Measurements from ENCODE around the gene NDFIP1.

The NDFIP1 gene, protein sequence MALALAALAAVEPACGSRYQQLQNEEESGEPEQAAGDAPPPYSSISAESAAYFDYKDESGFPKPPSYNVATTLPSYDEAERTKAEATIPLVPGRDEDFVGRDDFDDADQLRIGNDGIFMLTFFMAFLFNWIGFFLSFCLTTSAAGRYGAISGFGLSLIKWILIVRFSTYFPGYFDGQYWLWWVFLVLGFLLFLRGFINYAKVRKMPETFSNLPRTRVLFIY

DNA sequence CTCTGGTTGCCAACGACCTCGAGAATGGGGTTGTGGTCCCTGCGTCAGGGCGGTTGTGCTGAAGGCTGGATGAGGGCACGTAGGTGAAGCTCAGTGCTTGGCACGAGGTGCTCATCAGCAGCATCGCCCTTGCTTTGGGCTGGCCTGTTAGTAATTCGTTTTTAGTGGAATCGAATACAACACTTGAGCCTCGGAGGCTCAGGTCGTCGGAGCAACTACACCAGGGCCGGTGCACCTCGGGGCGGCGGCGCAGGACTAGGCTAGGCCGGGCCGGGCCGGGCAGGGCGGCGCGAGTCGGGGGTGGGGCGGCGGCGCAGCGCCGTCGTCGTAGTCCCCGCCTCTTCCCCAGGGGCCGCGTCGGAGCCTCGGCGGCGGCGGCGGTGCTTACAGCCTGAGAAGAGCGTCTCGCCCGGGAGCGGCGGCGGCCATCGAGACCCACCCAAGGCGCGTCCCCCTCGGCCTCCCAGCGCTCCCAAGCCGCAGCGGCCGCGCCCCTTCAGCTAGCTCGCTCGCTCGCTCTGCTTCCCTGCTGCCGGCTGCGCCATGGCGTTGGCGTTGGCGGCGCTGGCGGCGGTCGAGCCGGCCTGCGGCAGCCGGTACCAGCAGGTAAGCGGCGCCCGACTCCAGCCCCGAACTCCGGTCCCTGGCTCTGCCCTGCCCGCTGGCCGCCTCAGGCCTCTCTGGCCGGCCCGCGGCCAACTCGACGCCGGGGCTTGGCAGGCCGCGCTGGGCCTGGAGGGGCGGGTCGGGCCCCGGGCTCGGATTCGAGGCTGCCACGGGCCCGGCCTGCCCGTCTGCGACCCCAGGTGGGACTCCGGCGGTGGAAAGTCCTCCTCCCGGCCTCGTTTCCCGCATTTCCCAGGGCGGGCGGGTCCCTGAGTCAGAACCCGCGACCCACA lies at the start of gene NDFIP1:
Gene NDFIP1 (plus strand): TSS at position 348 of the 899 bp plus-strand sequence. CDS start 196 bp downstream, at position 544.
- peaks cover 27% of the 10 kb centered on the region for H3K27me3 ChIP-seq
- no peak for TF ChIP-seq Cebpa-rat (IDR thresholded peaks at IDR 0.05)
- peak within 1 kb of the TSS; percentile 81 for H3K4me3 ChIP-seq
- peaks cover 19% of the 10 kb centered on the region for H4K20me1 ChIP-seq
- H3K9ac ChIP-seq, result peak within 1 kb of the TSS; percentile 81
- peak within 1 kb of the TSS; percentile 96 for H3K4me2 ChIP-seq
- peak within 1 kb of the TSS; percentile 66 for H3K27ac ChIP-seq
- H3K4me1 ChIP-seq, result peaks cover 30% of the 10 kb centered on the region
- H3K9me3 ChIP-seq, result no peaks in the 10 kb centered on the region
- H3K36me3 ChIP-seq, result no peaks in the 10 kb centered on the region

DNA sequence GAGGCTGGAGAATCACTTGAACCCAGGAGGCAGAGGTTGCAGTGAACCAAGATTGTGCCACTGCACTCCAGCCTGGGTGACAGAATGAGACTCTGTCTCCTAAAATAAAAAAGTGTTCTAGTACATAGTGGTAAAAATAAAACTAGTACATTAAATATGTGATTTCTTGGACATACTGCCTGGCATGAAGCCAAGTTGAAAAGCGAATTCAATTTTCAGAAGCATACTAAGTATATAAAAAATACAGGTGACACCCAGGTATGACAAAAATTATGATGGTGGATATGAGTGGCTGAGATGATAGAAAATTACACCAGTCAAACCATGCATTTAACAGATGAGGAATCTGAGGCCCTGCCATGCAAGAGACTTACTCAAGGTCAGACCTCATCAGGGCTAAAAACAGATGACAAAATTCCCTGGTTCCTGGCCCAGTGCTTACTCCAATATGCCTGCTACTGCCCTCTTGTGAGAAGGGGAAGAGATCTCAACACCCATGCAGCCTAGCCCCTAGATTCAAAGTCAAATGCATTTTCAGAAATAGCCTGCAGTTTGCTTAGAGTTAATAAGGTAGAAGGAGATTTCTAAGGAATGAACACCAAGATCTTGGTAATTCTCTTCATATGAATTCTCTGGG lies 49.2 kb upstream of the NDFIP1 start:
- Histone ChIP-seq H3K4me1 (peaks cover 17% of the 10 kb centered on the region), H3K4me3 (no peak overlapping the region), H3K27me3 (no peaks in the 10 kb centered on the region), H3K9ac (no peak overlapping the region), H3K4me2 (no peak overlapping the region), H3K27ac (no peak overlapping the region), H3K36me3 (no peaks in the 10 kb centered on the region), H3K9me3 (no peaks in the 10 kb centered on the region), H4K20me1 (no peaks in the 10 kb centered on the region)
- TF ChIP-seq Cebpa-rat (IDR thresholded peaks at IDR 0.05), result no peak

DNA sequence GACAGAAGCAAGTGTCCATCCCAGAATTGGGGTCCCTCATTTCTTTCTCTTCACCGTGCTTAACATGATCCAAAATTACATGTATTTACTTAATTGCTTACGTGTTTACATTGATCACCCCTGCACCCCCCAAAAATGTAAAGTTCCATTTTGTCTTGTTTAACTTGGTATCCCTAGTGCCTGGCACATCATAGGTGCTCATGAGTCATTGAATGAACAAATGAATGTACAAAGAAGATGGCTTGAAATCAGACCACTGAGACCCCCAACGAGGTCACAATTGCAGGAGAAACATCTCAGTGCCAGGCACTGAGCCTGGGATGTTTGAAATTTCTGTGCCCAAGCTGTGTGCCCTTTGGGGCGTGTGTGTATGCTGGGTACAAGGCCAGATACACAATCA lies 45.2 kb upstream of the NDFIP1 start:
- no peak for TF ChIP-seq Cebpa-rat (IDR thresholded peaks at IDR 0.05)
- Histone ChIP-seq H3K27me3 (no peaks in the 10 kb centered on the region), H4K20me1 (no peaks in the 10 kb centered on the region), H3K4me3 (no peak overlapping the region), H3K9ac (no peak overlapping the region), H3K4me1 (peaks cover 28% of the 10 kb centered on the region), H3K27ac (no peak overlapping the region), H3K4me2 (peak overlapping the region; percentile 73), H3K9me3 (no peaks in the 10 kb centered on the region), H3K36me3 (no peaks in the 10 kb centered on the region)

DNA sequence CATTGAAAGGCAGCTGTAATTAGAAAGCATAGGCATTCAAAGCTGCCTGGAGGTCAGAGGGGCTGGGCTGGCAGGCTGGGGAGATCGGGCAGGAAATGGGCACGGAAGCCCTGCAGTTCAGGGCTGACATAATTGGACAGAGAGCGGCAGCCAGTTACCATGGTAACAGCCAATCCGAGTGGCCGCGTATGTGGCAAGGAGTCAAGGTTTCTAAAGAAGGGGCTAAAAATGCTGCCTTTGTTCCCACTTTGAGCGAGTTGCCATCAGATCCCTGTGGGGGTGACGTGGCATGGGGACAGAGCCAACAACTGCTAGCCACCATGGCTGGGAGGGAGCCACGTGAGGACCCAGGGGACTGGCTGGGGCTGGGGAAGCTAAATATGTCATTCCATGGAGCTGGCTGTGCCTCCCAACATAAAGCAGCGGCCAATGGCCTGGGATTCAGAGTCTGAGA lies 44.7 kb upstream of the NDFIP1 start:
- Histone ChIP-seq H3K9ac (no peak overlapping the region), H3K4me3 (no peak overlapping the region), H3K4me2 (peak overlapping the region; percentile 73), H3K27ac (no peak overlapping the region), H4K20me1 (no peaks in the 10 kb centered on the region), H3K36me3 (no peaks in the 10 kb centered on the region), H3K4me1 (peaks cover 28% of the 10 kb centered on the region), H3K9me3 (no peaks in the 10 kb centered on the region), H3K27me3 (no peaks in the 10 kb centered on the region)
- no peak for TF ChIP-seq Cebpa-rat (IDR thresholded peaks at IDR 0.05)

DNA sequence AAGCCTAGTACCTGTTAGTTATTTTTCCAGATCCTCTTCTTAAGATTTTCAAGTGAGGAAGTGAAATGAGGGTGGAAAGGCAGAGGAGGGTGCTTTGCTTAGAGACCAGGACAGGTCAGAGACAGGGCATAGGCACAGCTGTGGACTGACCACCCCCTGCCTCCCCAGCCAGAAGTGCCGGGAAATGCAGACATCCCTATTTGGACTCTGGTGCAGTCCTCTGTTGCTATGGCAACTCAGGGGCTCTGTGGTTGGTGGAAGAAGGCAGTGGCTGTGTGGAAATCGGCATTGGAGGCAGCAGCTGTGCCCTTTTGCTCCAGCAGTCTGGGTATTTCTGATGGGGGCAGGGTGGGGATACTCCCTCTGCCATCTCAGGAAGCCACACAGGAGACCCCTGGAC lies 43.3 kb upstream of the NDFIP1 start:
- Histone ChIP-seq H3K36me3 (no peaks in the 10 kb centered on the region), H4K20me1 (no peaks in the 10 kb centered on the region), H3K27me3 (no peaks in the 10 kb centered on the region), H3K4me1 (peaks cover 28% of the 10 kb centered on the region), H3K4me2 (no peak overlapping the region), H3K9me3 (no peaks in the 10 kb centered on the region), H3K4me3 (no peak overlapping the region), H3K9ac (no peak overlapping the region), H3K27ac (no peak overlapping the region)
- TF ChIP-seq Cebpa-rat (IDR thresholded peaks at IDR 0.05), result no peak

DNA sequence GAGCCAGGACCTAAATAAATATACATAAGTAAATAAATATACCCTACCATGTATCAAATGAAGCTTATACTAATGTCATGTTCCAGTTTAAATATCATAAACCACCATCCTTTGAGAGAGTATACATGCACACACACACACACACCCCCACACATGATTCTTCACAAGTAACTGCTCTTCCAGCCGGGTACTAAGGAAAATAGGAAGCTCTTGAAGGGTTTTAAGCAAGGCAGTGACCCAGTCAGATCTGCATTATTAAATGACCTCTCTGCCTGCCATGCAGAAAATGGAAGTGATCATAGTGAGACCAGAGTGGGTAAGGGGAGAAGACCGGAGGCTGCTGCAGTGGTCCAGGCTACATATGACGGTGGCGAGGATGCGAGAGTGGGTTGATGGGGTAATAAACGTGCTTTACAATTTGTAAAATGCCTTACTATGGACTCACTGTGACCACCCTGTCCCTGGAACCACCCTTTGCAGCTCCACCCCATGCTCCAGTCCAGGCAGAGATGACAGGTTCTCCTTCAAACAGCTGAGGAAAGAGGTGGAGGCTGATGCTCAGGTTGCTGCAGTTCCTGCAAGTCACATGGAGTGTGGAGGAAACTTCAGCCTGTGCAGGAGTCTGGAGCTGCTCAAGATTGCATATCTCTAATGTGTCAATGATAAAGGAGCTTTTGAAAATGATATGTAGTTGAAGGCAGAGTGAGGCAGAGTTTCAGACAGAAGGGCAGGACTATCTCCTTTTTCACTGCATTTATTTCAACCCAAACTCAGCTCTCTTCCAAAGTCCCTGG lies 38.8 kb upstream of the NDFIP1 start:
- no peaks in the 10 kb centered on the region for H4K20me1 ChIP-seq
- H3K4me2 ChIP-seq, result no peak overlapping the region
- H3K4me3 ChIP-seq, result no peak overlapping the region
- no peaks in the 10 kb centered on the region for H3K36me3 ChIP-seq
- no peaks in the 10 kb centered on the region for H3K9me3 ChIP-seq
- no peak overlapping the region for H3K9ac ChIP-seq
- H3K27me3 ChIP-seq, result no peaks in the 10 kb centered on the region
- peaks cover 8% of the 10 kb centered on the region for H3K4me1 ChIP-seq
- TF ChIP-seq Cebpa-rat (IDR thresholded peaks at IDR 0.05), result no peak
- no peak overlapping the region for H3K27ac ChIP-seq

DNA sequence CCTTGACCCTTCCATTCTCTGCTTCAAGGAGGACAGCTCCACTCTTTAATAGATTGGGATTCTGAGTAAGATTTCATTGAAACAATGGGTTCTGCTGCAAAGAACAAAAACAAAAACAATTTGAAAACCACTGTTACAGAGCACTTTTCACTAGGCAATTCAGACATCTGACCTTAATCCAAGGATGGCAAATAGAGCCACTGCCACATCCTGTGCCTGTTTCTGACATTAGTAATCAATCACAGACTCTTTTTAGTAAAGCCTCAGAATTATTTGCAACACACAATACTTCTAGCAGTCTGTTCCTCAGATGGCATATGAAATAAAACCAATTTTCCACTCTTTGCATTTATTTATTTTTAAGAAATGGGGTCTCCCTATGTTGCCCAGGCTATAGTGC lies 37.8 kb upstream of the NDFIP1 start:
- TF ChIP-seq Cebpa-rat (IDR thresholded peaks at IDR 0.05), result no peak
- H3K27me3 ChIP-seq, result no peaks in the 10 kb centered on the region
- H3K9me3 ChIP-seq, result no peaks in the 10 kb centered on the region
- H3K4me2 ChIP-seq, result no peak overlapping the region
- H3K36me3 ChIP-seq, result no peaks in the 10 kb centered on the region
- H4K20me1 ChIP-seq, result no peaks in the 10 kb centered on the region
- H3K9ac ChIP-seq, result no peak overlapping the region
- no peak overlapping the region for H3K4me3 ChIP-seq
- no peak overlapping the region for H3K27ac ChIP-seq
- no peaks in the 10 kb centered on the region for H3K4me1 ChIP-seq

DNA sequence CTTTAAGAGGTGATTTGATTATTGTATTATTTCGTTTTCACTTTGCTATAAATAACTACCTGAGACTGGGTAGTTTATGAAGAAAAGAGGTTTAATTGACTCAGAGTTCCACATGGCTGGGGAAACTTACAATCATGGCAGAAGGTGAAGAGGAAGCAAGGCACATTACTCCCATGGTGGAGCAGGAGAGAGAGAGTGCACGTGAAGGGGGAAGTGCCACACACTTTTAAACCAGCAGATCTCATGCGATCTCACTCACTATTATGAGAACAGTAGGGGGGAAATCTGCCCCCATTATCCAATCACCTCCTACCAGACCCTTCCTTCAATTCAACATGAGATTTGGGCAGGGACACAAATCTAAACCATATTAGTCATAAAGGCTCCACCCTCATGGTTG lies 36.1 kb upstream of the NDFIP1 start:
- no peak overlapping the region for H3K4me2 ChIP-seq
- no peaks in the 10 kb centered on the region for H3K4me1 ChIP-seq
- no peak for TF ChIP-seq Cebpa-rat (IDR thresholded peaks at IDR 0.05)
- peaks cover 5% of the 10 kb centered on the region; the same call in 1 of the 2 replicates for H3K9me3 ChIP-seq
- H3K27me3 ChIP-seq, result no peaks in the 10 kb centered on the region
- no peaks in the 10 kb centered on the region for H4K20me1 ChIP-seq
- no peak overlapping the region for H3K9ac ChIP-seq
- no peak overlapping the region for H3K27ac ChIP-seq
- H3K4me3 ChIP-seq, result no peak overlapping the region
- H3K36me3 ChIP-seq, result no peaks in the 10 kb centered on the region

DNA sequence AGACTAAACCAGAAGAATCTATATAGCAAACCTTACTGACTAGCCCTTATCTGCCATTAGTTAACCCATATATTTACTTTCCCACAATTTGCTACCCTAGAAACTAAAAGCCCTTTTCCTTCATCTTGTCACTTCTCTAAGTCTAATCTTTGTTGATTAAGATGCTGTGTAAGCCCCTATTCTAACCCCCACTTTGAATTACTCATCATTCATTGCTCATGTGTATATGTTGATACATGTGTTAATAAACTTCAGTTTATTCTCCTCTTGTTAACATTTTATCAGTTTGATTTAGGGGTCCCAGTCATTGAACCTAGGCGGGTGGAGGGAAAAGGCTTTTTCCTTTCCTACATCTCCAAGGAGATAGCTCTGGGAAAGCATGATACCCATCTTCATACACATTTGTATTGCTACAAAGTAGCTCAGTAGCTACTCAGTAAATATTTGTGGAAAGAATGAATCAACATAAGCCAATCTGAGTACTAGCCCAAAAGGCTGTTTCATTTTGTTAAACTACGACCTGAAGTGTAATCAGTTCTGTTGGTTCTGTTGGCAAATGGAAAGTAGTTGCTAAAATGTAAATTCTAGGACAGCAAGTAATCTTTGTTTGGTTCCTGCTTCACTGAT lies 35.1 kb upstream of the NDFIP1 start:
- H3K27ac ChIP-seq, result no peak overlapping the region
- H4K20me1 ChIP-seq, result no peaks in the 10 kb centered on the region
- H3K9ac ChIP-seq, result no peak overlapping the region
- no peak for TF ChIP-seq Cebpa-rat (IDR thresholded peaks at IDR 0.05)
- no peak overlapping the region for H3K4me3 ChIP-seq
- no peaks in the 10 kb centered on the region for H3K36me3 ChIP-seq
- H3K4me2 ChIP-seq, result no peak overlapping the region
- peaks cover 6% of the 10 kb centered on the region; the same call in 1 of the 2 replicates for H3K9me3 ChIP-seq
- H3K4me1 ChIP-seq, result no peaks in the 10 kb centered on the region
- H3K27me3 ChIP-seq, result no peaks in the 10 kb centered on the region
